Measurements from ENCODE around the gene PFDN6.

DNA sequence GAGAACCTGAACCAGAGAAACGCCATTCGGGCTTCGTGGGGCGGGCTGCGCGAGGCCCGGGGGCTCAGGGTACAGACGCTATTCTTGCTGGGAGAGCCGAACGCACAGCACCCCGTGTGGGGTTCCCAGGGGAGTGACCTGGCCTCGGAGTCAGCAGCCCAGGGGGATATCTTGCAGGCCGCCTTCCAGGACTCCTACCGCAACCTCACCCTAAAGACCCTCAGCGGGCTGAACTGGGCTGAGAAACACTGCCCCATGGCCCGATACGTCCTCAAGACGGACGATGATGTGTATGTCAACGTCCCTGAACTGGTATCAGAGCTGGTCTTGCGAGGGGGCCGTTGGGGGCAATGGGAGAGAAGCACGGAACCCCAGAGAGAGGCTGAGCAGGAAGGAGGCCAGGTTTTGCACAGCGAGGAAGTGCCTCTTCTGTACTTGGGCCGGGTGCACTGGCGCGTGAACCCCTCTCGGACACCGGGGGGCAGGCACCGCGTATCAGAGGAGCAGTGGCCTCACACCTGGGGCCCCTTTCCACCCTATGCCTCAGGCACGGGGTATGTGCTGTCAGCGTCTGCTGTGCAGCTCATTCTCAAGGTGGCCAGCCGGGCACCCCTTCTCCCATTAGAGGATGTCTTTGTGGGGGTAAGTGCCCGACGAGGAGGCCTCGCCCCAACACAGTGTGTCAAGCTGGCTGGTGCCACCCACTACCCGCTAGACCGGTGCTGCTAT, 11.6 kb upstream of the PFDN6 start:
- TF ChIP-seq CTCF (IDR thresholded peaks at IDR 0.05; ENCODE audit: low read depth, low read length) (peak; percentile 36), MAX (IDR thresholded peaks at IDR 0.05; ENCODE audit: low read depth, low read length) (peak; percentile 38; the same call in 1 of the 2 replicates), POLR2A (IDR thresholded peaks at IDR 0.05; ENCODE audit: extremely low read depth, insufficient read length) (no peak)

Data from NB4 (cell line).